Activated CD4-positive, alpha-beta T cell treated with anti-CD3 and anti-CD28 coated beads for 36 hours (primary cell): Measurements from ENCODE around the gene AKT2. TPM values are rescaled to one million over a fixed set of nuclear protein-coding genes. Genes with fewer than 3 reads are reported as not detected.

Experiments
- ATAC-seq: fragments of 200-7000 bp; cut with Tn5 transposase; one replicate; pipeline ENCODE4 v1.10.0; 2021; ENCODE audit warnings: mild to moderate bottlenecking, moderate library complexity
- CTCF ChIA-PET: fragments of 350-600 bp; sonication (Branson Sonifier 250); formaldehyde crosslinking; loops from one replicate; lab custom pipeline; 2021; ENCODE audit warnings: antibody characterized with exemption; lab: Charles Lee
- POLR2A ChIA-PET: fragments of 350-600 bp; sonication (Branson Sonifier 250); formaldehyde crosslinking; loops from one replicate; lab custom pipeline; 2021; ENCODE audit warnings: antibody characterized with exemption, inconsistent platforms; lab: Charles Lee
- DNase-seq: peaks from one replicate; pipeline ENCODE4 v3.0.0-alpha.2; 2020
- H3K27ac Mint-ChIP-seq: one replicate; pipeline ENCODE4 v1.8.0; 2021; ENCODE audit warnings: mixed read lengths
- H3K27me3 Mint-ChIP-seq: one replicate; pipeline ENCODE4 v1.8.0; 2021; ENCODE audit warnings: mixed read lengths
- H3K36me3 Mint-ChIP-seq: one replicate; pipeline ENCODE4 v1.8.0; 2021; ENCODE audit warnings: low read depth, mixed read lengths
- H3K4me1 Mint-ChIP-seq: one replicate; pipeline ENCODE4 v1.8.0; 2021; ENCODE audit warnings: mixed read lengths
- H3K4me3 Mint-ChIP-seq: one replicate; pipeline ENCODE4 v1.8.0; 2021; ENCODE audit warnings: mild to moderate bottlenecking, moderate library complexity, mixed read lengths
- H3K9me3 Mint-ChIP-seq: one replicate; pipeline ENCODE4 v1.8.0; 2021; ENCODE audit warnings: low read depth, mixed read lengths
- intact Hi-C, 2 experiments: fragments of 100-400 bp; cut with DNase I in 1 of 2; cut with micrococcal nuclease in 1 of 2; formaldehyde crosslinking; loops; one replicate each; pipeline versions ENCODE4 v1.14.2 to v1.15.1; 2022 to 2024; cut with DNase I, micrococcal nuclease
- total RNA-seq, 2 experiments: library from RNA; stranded (reverse); gene quantifications; one replicate each; pipeline ENCODE4 v1.2.3, GENCODE V29; 2021

AKT2 gene
- total RNA-seq, 2 experiments from 2014 or later: 142 to 148 TPM

GRCh38 chr19:40251244-40251643 lies 33.9 kb downstream of the AKT2 start:
- ChIA-PET CTCF (no interaction called here), POLR2A (no interaction called here)
- intact Hi-C loops: no loop called here
- no peak for DNase-seq
- Mint-ChIP-seq H3K27me3 (no peaks in the 10 kb centered on the region), H3K9me3 (no peaks in the 10 kb centered on the region), H3K27ac (no peak overlapping the region), H3K36me3 (peaks cover 30% of the 10 kb centered on the region), H3K4me1 (peaks cover 5% of the 10 kb centered on the region), H3K4me3 (no peak overlapping the region)
- ATAC-seq: no peak

GRCh38 chr19:40249781-40250180 lies 35.4 kb downstream of the AKT2 start:
- Mint-ChIP-seq H3K27me3 (no peaks in the 10 kb centered on the region), H3K9me3 (no peaks in the 10 kb centered on the region), H3K4me1 (peaks cover 5% of the 10 kb centered on the region), H3K27ac (no peak overlapping the region), H3K4me3 (no peak overlapping the region), H3K36me3 (peaks cover 22% of the 10 kb centered on the region)
- ChIA-PET CTCF (interaction anchor here (0.7 to 1.1 kb wide), 2 partner anchors 56 to 412 kb away, joined by 4 read pairs; no protein-coding TSS in a partner anchor), POLR2A (no interaction called here)
- ATAC-seq (no peak), DNase-seq (no peak)
- intact Hi-C loops: no loop called here

GRCh38 chr19:40249201-40249600 lies 35.9 kb downstream of the AKT2 start:
- no peak for ATAC-seq
- Mint-ChIP-seq H3K4me3 (no peak overlapping the region), H3K36me3 (peaks cover 23% of the 10 kb centered on the region), H3K27ac (no peak overlapping the region), H3K9me3 (no peaks in the 10 kb centered on the region), H3K4me1 (peaks cover 5% of the 10 kb centered on the region), H3K27me3 (no peaks in the 10 kb centered on the region)
- CTCF ChIA-PET: no interaction called here
- POLR2A ChIA-PET: no interaction called here
- DNase-seq: no peak
- intact Hi-C loops: no loop called here

- peaks cover 13% of the 10 kb centered on the region for H3K36me3 Mint-ChIP-seq
- no peak for DNase-seq
Measured at GRCh38 chr19:40247735-40248262, 37.3 kb downstream of the AKT2 start.

GRCh38 chr19:40247178-40247577 lies 38.0 kb downstream of the AKT2 start:
- Mint-ChIP-seq H3K9me3 (no peaks in the 10 kb centered on the region), H3K4me3 (no peak overlapping the region), H3K36me3 (peaks cover 10% of the 10 kb centered on the region), H3K27me3 (no peaks in the 10 kb centered on the region), H3K27ac (no peak overlapping the region), H3K4me1 (peaks cover 3% of the 10 kb centered on the region)
- CTCF ChIA-PET: no interaction called here
- POLR2A ChIA-PET: no interaction called here
- DNase-seq (no peak), ATAC-seq (no peak)
- intact Hi-C loops: no loop called here

More at GRCh38 chr19:40247735-40248262, 37.3 kb downstream of the AKT2 start:
- no peak for ATAC-seq
- peaks cover 3% of the 10 kb centered on the region for H3K4me1 Mint-ChIP-seq
- no peaks in the 10 kb centered on the region for H3K9me3 Mint-ChIP-seq
- ChIA-PET POLR2A (interaction anchor here (0.7 kb wide), 1 partner anchor 38 kb away, joined by 4 read pairs; no protein-coding TSS in a partner anchor), CTCF (no interaction called here)
- no peak overlapping the region for H3K27ac Mint-ChIP-seq
- H3K4me3 Mint-ChIP-seq: no peak overlapping the region
- intact Hi-C loops: no loop called here
- no peaks in the 10 kb centered on the region for H3K27me3 Mint-ChIP-seq

- DNase-seq (no peak), ATAC-seq (no peak)
- no peak overlapping the region for H3K27ac Mint-ChIP-seq
- ChIA-PET CTCF (no interaction called here), POLR2A (no interaction called here)
- H3K36me3 Mint-ChIP-seq: peaks cover 9% of the 10 kb centered on the region
- H3K27me3 Mint-ChIP-seq: no peaks in the 10 kb centered on the region
- H3K9me3 Mint-ChIP-seq: no peaks in the 10 kb centered on the region
- H3K4me1 Mint-ChIP-seq: peaks cover 3% of the 10 kb centered on the region
- H3K4me3 Mint-ChIP-seq: no peak overlapping the region
- intact Hi-C loops: no loop called here
Measured at GRCh38 chr19:40246292-40247073, 38.7 kb downstream of the AKT2 start.

GRCh38 chr19:40245506-40246128 lies 39.5 kb downstream of the AKT2 start:
- ChIA-PET CTCF (no interaction called here), POLR2A (no interaction called here)
- no peak for ATAC-seq
- intact Hi-C loops: no loop called here
- Mint-ChIP-seq H3K36me3 (peaks cover 11% of the 10 kb centered on the region), H3K4me3 (no peak overlapping the region), H3K9me3 (no peaks in the 10 kb centered on the region), H3K27ac (no peak overlapping the region), H3K27me3 (no peaks in the 10 kb centered on the region), H3K4me1 (peaks cover 3% of the 10 kb centered on the region)
- DNase-seq: no peak

- ATAC-seq: no peak
- Mint-ChIP-seq H3K27me3 (no peaks in the 10 kb centered on the region), H3K27ac (no peak overlapping the region), H3K9me3 (no peaks in the 10 kb centered on the region), H3K4me1 (peaks cover under 1% of the 10 kb centered on the region), H3K4me3 (no peak overlapping the region), H3K36me3 (peaks cover 12% of the 10 kb centered on the region)
- DNase-seq: no peak
- POLR2A ChIA-PET: no interaction called here
- CTCF ChIA-PET: no interaction called here
- intact Hi-C loops: no loop called here
Measured at GRCh38 chr19:40244579-40245317, 40.4 kb downstream of the AKT2 start.

GRCh38 chr19:40243181-40243580 lies 42.0 kb downstream of the AKT2 start:
- H3K27ac Mint-ChIP-seq: no peak overlapping the region

GRCh38 chr19:40242480-40242879 lies 42.7 kb downstream of the AKT2 start:
- H3K27me3 Mint-ChIP-seq: no peaks in the 10 kb centered on the region
- DNase-seq (no peak), ATAC-seq (no peak)
- no peak overlapping the region for H3K27ac Mint-ChIP-seq
- H3K36me3 Mint-ChIP-seq: peaks cover 24% of the 10 kb centered on the region
- H3K9me3 Mint-ChIP-seq: no peaks in the 10 kb centered on the region
- no peaks in the 10 kb centered on the region for H3K4me1 Mint-ChIP-seq
- intact Hi-C loops: no loop called here
- POLR2A ChIA-PET: no interaction called here
- CTCF ChIA-PET: no interaction called here
- no peak overlapping the region for H3K4me3 Mint-ChIP-seq

More at GRCh38 chr19:40243181-40243580, 42.0 kb downstream of the AKT2 start:
- no peak for ATAC-seq
- DNase-seq: no peak
- CTCF ChIA-PET: no interaction called here
- intact Hi-C loops: no loop called here
- no peaks in the 10 kb centered on the region for H3K9me3 Mint-ChIP-seq
- H3K4me3 Mint-ChIP-seq: no peak overlapping the region
- H3K36me3 Mint-ChIP-seq: peaks cover 19% of the 10 kb centered on the region
- no peaks in the 10 kb centered on the region for H3K4me1 Mint-ChIP-seq
- POLR2A ChIA-PET: interaction anchor here (0.5 kb wide), 1 partner anchor 270 kb away, joined by 4 read pairs; no protein-coding TSS in a partner anchor
- no peaks in the 10 kb centered on the region for H3K27me3 Mint-ChIP-seq

- no peaks in the 10 kb centered on the region for H3K4me1 Mint-ChIP-seq
- peaks cover 27% of the 10 kb centered on the region for H3K36me3 Mint-ChIP-seq
- ChIA-PET POLR2A (no interaction called here), CTCF (no interaction called here)
- no peak overlapping the region for H3K27ac Mint-ChIP-seq
- no peak overlapping the region for H3K4me3 Mint-ChIP-seq
- DNase-seq: no peak
- ATAC-seq: no peak
- no peaks in the 10 kb centered on the region for H3K27me3 Mint-ChIP-seq
- H3K9me3 Mint-ChIP-seq: no peaks in the 10 kb centered on the region
- intact Hi-C loops: no loop called here
Measured at GRCh38 chr19:40241809-40242384, 43.2 kb downstream of the AKT2 start.
